Activated naive CD8-positive, alpha-beta T cell treated with anti-CD3 and anti-CD28 coated beads, Interleukin-2, amount 50 U/mL, for 24 hours (primary cell): Measurements from ENCODE around the gene FOXN3.

Source experiments
- ATAC-seq: fragments of 150-1000 bp; cut with Tn5 transposase; one replicate; pipeline ENCODE4 v1.10.0; 2021
- DNase-seq: peaks from one replicate; pipeline ENCODE4 v3.0.0; 2021
- H3K27ac Mint-ChIP-seq: one replicate; pipeline ENCODE4 v1.8.0; 2021; ENCODE audit warnings: mild to moderate bottlenecking, mixed read lengths
- H3K27me3 Mint-ChIP-seq: one replicate; pipeline ENCODE4 v1.8.0; 2021; ENCODE audit warnings: mixed read lengths
- H3K36me3 Mint-ChIP-seq: one replicate; pipeline ENCODE4 v1.8.0; 2021; ENCODE audit warnings: low read depth, mixed read lengths
- H3K4me1 Mint-ChIP-seq: one replicate; pipeline ENCODE4 v1.8.0; 2021; ENCODE audit warnings: mixed read lengths
- H3K4me3 Mint-ChIP-seq: one replicate; pipeline ENCODE4 v1.8.0; 2021; ENCODE audit warnings: mild to moderate bottlenecking, moderate library complexity, mixed read lengths
- H3K9me3 Mint-ChIP-seq: one replicate; pipeline ENCODE4 v1.8.0; 2021; ENCODE audit warnings: mixed read lengths

FOXN3 gene

DNA sequence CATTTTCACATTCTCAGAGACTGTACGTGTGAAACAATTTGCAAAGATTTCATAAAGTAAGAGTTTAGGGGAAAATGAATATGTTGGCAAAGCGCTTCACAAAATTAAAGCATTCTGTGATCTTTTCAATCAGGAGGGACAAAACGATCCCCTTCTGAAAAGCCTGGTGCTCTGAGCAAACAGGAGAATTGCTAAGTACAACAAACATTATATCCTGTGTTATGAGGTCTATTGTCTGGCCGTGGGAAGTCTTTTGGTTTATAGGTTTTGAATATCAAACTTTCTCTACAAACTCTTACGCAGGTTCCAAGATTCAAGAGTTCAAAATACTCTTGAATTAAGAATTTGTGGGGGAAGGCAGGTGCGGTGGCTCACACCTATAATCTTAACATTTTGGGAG lies 7.2 kb upstream of the FOXN3 start:
- peaks cover 92% of the 10 kb centered on the region for H3K4me1 Mint-ChIP-seq
- ATAC-seq, result no peak
- DNase-seq, result no peak
- H3K4me3 Mint-ChIP-seq, result no peak overlapping the region
- peaks cover 18% of the 10 kb centered on the region for H3K36me3 Mint-ChIP-seq
- H3K27me3 Mint-ChIP-seq, result peaks cover 2% of the 10 kb centered on the region
- peak overlapping the region; percentile 54 for H3K27ac Mint-ChIP-seq
- no peaks in the 10 kb centered on the region for H3K9me3 Mint-ChIP-seq

DNA sequence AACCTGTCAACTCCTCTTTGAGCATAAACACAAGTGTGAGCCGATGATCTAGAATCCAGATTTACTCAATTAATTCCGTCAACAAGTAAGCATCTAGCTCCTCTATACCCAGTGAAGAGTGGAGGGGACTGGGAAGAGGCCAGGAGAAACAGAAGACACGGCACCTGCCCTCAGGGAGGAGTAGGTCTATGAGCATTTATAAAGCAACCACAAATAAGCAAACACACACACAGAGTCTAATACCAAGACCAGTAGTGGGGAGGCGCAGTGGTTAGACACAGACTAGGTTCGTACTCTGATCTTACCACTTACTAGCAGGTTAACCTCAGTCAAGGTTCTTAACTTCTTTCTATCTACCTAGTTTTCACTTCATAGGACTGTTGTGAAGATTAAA lies 5.9 kb upstream of the FOXN3 start:
- Mint-ChIP-seq H3K27me3 (peaks cover 2% of the 10 kb centered on the region), H3K4me1 (peaks cover 92% of the 10 kb centered on the region), H3K27ac (peak overlapping the region; percentile 87), H3K36me3 (peaks cover 21% of the 10 kb centered on the region), H3K4me3 (peak overlapping the region; percentile 25), H3K9me3 (no peaks in the 10 kb centered on the region)
- DNase-seq, result no peak
- no peak for ATAC-seq

DNA sequence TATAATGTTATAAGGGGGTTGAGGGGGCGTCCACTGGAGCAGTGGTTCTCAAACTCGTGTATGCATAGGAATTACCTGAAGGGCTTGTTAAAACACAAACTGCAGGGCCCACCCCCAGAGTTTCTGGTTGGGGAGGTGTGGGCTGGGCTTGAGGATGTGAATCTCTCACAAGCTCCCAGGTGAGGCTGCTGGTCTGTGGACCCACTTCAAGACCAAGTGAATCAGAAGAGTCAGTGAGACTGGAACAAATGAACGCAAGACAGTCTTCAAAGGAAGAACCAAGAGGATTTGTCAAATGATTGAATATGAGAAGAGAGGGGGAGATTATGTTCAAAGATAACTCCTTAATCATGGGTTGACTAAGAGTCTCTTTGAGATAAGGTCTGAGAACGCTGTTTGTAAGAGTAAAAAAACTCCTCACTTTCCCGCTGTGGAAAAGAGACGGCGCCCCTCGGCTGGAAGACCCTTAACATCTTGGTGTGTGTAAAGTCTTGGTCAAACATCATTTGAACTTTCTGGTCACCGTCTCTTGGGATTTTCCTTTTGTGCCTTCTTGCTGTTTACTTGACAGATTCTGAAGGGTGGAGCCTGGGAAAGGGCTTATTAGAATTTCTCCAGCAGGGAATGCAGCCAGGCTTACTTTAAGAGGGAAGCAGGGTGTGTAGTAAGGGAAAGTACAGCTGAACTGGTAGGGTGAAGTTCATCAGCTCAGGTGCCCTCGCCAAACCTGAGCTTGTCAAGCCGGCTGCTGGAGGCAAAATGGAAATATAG lies 5.3 kb upstream of the FOXN3 start:
- peaks cover 2% of the 10 kb centered on the region for H3K27me3 Mint-ChIP-seq
- peak overlapping the region; percentile 87 for H3K27ac Mint-ChIP-seq
- DNase-seq (peak; percentile 41), ATAC-seq (peak; percentile 74)
- H3K36me3 Mint-ChIP-seq, result peaks cover 22% of the 10 kb centered on the region
- H3K4me1 Mint-ChIP-seq, result peaks cover 88% of the 10 kb centered on the region
- H3K9me3 Mint-ChIP-seq, result no peaks in the 10 kb centered on the region
- peak overlapping the region; percentile 25 for H3K4me3 Mint-ChIP-seq

DNA sequence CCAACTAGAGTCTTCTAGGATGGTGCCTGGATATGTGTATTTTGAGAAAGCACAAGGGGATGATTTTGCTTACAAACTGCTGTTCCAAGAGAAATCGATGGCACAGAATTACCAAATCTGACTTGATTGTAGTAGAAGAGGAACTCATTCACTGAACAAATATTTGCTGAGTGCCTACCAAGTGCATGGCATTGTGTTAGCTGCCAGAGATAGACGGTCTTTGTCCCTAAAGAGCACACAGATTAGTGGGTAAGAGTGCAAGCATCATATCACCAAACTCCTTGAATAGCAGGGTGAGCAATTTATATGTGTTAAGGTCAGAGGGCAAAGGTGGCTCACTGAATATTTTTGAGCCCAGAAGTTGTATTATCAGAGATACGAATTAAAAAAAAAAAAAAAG lies 3.5 kb upstream of the FOXN3 start:
- no peak for DNase-seq
- Mint-ChIP-seq H3K4me1 (peaks cover 76% of the 10 kb centered on the region), H3K27me3 (no peaks in the 10 kb centered on the region), H3K9me3 (no peaks in the 10 kb centered on the region), H3K4me3 (no peak overlapping the region), H3K27ac (no peak overlapping the region), H3K36me3 (peaks cover 26% of the 10 kb centered on the region)
- ATAC-seq, result no peak

DNA sequence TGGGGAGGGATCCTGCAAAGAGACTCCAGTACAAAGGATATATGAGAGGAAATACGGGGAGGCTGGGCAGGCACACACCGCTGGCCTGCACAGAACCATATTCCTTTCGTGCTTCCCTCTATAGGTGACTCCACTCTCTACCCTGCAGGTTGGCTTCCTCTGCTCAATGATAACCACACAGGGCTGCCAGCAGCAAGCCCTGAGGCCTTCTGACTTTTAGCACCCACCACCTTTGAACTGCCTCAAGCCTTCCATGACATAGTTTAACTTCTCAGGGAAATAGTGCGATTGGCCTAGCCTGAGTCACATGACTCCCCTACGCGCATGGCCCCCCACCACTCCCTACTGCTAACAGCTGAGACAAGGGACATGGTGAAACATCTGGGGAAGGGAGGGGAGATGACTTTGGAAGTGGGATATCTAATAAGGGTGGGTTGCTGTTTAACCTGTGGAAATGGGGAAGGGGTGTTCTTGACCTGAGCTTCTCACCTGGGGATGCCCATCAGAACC lies 3.0 kb upstream of the FOXN3 start:
- Mint-ChIP-seq H3K36me3 (peaks cover 29% of the 10 kb centered on the region), H3K4me3 (no peak overlapping the region), H3K27ac (peak overlapping the region; percentile 46), H3K4me1 (peaks cover 75% of the 10 kb centered on the region), H3K9me3 (no peaks in the 10 kb centered on the region), H3K27me3 (no peaks in the 10 kb centered on the region)
- DNase-seq (no peak), ATAC-seq (no peak)

GRCh38 chr14:89418976-89419375 lies 1.9 kb upstream of the FOXN3 start:
- ATAC-seq (no peak), DNase-seq (no peak)
- Mint-ChIP-seq H3K27ac (peak overlapping the region; percentile 50), H3K9me3 (no peaks in the 10 kb centered on the region), H3K4me3 (peak overlapping the region; percentile 10), H3K36me3 (peaks cover 29% of the 10 kb centered on the region), H3K4me1 (peaks cover 67% of the 10 kb centered on the region), H3K27me3 (no peaks in the 10 kb centered on the region)

GRCh38 chr14:89418452-89418851 lies 1.4 kb upstream of the FOXN3 start:
- H3K9me3 Mint-ChIP-seq, result no peaks in the 10 kb centered on the region
- peak overlapping the region; percentile 94 for H3K4me3 Mint-ChIP-seq
- peaks cover 29% of the 10 kb centered on the region for H3K36me3 Mint-ChIP-seq
- no peaks in the 10 kb centered on the region for H3K27me3 Mint-ChIP-seq
- H3K4me1 Mint-ChIP-seq, result peaks cover 62% of the 10 kb centered on the region
- ATAC-seq (no peak), DNase-seq (peak; percentile 31)
- H3K27ac Mint-ChIP-seq, result peak overlapping the region; percentile 98

DNA sequence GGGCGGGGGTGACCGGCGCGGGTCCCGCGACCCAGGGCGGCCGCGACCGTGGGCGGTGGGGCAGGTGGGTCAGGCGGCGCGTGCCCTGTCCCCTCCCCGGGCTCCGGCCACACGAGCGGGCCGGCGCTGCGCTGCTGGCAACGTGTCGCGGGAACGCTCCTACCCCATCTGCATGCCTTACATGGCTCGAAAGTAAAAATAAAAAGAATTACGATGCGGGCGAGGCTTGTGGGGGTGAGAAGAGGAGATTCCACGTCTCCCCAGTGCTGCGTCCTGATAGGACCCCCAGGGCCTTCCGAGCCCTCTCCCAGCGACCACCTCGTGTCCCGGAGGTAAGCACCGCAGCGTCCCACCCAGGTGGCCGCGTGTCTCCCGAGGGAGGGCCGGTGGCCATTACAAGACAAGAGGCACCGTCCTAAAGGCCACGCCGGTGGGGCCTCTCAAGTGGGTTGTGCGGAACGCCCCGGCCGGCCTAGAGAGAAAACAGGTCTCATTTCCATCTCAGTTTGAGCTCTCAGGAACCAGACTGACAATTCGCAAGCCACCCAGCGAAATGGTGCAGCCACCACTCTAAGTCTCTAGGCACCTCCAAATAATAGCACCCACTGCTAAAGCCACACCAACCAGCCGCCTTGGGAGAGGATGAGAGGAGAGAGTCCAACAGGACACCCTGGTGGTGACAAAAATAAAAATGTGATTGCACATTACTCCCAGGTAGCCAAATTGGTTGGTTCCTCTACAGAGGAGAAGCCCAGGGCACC lies 612 bp upstream of the FOXN3 start:
- DNase-seq (peak; percentile 60), ATAC-seq (peak; percentile 34)
- peak overlapping the region; percentile 94 for H3K4me3 Mint-ChIP-seq
- H3K27ac Mint-ChIP-seq, result peak overlapping the region; percentile 98
- peaks cover 60% of the 10 kb centered on the region for H3K4me1 Mint-ChIP-seq
- no peaks in the 10 kb centered on the region for H3K9me3 Mint-ChIP-seq
- H3K36me3 Mint-ChIP-seq, result peaks cover 34% of the 10 kb centered on the region
- no peaks in the 10 kb centered on the region for H3K27me3 Mint-ChIP-seq

GRCh38 chr14:89416002-89416995 lies 734 bp downstream of the FOXN3 start:
- no peaks in the 10 kb centered on the region for H3K27me3 Mint-ChIP-seq
- peak; percentile 100 for DNase-seq
- ATAC-seq, result peak; percentile 71
- peaks cover 59% of the 10 kb centered on the region for H3K4me1 Mint-ChIP-seq
- H3K27ac Mint-ChIP-seq, result peak overlapping the region; percentile 87
- H3K9me3 Mint-ChIP-seq, result no peaks in the 10 kb centered on the region
- H3K36me3 Mint-ChIP-seq, result peaks cover 44% of the 10 kb centered on the region
- H3K4me3 Mint-ChIP-seq, result peak overlapping the region; percentile 88

DNA sequence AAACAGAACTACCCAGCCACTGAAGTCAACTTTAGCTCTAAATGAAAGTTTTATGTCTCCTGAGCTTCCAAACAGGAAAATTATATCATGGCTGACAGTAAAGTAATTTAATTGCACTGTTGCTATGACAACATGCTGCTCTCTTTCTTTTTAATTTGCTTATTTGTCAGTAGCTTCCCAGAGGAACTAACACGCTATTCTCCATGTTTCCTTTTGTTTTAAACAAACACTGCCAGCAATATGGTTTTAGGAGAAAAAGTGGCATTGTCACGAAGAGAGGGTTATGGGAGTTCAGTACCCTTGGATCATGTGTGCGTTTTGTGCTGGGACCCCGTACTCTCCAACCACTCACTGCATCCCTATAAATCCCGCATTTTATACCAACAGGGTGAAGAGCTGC lies 1.9 kb downstream of the FOXN3 start:
- ATAC-seq, result no peak

DNA sequence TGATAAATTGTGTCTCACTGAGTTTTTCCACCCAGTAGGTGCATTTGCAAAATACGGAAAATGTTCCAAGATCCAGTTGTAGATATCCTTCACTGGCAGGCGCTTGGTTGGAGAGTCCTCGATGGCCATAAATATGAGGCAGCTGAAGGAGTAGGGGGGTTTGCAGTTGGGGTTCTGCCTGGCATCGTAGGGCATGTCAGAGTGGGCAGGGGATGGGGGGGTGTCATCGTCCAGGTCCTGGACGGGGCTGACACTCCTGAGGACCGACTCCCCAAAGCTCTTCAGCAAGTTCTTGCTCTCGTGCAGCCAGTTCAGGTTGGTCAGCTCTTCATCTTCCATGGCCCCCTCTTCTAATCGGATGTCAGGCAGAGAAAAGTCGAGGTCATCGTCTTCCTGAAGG lies 5.1 kb downstream of the FOXN3 start:
- Mint-ChIP-seq H3K27ac (no peak overlapping the region), H3K4me1 (peaks cover 69% of the 10 kb centered on the region), H3K36me3 (peaks cover 47% of the 10 kb centered on the region)

More for the DNA sequence above, 1.9 kb downstream of the FOXN3 start:
- Mint-ChIP-seq H3K4me1 (peaks cover 62% of the 10 kb centered on the region), H3K9me3 (no peaks in the 10 kb centered on the region), H3K36me3 (peaks cover 46% of the 10 kb centered on the region), H3K27ac (peak overlapping the region; percentile 65), H3K27me3 (no peaks in the 10 kb centered on the region), H3K4me3 (peak overlapping the region; percentile 88)
- DNase-seq, result no peak

GRCh38 chr14:89409961-89410360 lies 7.1 kb downstream of the FOXN3 start:
- Mint-ChIP-seq H3K4me1 (peaks cover 68% of the 10 kb centered on the region), H3K9me3 (no peaks in the 10 kb centered on the region), H3K27me3 (no peaks in the 10 kb centered on the region), H3K27ac (peak overlapping the region; percentile 59), H3K4me3 (no peak overlapping the region), H3K36me3 (peaks cover 51% of the 10 kb centered on the region)
- ATAC-seq (no peak), DNase-seq (no peak)

More for the DNA sequence above, 5.1 kb downstream of the FOXN3 start:
- H3K9me3 Mint-ChIP-seq, result no peaks in the 10 kb centered on the region
- ATAC-seq (no peak), DNase-seq (no peak)
- H3K27me3 Mint-ChIP-seq, result no peaks in the 10 kb centered on the region
- no peak overlapping the region for H3K4me3 Mint-ChIP-seq

DNA sequence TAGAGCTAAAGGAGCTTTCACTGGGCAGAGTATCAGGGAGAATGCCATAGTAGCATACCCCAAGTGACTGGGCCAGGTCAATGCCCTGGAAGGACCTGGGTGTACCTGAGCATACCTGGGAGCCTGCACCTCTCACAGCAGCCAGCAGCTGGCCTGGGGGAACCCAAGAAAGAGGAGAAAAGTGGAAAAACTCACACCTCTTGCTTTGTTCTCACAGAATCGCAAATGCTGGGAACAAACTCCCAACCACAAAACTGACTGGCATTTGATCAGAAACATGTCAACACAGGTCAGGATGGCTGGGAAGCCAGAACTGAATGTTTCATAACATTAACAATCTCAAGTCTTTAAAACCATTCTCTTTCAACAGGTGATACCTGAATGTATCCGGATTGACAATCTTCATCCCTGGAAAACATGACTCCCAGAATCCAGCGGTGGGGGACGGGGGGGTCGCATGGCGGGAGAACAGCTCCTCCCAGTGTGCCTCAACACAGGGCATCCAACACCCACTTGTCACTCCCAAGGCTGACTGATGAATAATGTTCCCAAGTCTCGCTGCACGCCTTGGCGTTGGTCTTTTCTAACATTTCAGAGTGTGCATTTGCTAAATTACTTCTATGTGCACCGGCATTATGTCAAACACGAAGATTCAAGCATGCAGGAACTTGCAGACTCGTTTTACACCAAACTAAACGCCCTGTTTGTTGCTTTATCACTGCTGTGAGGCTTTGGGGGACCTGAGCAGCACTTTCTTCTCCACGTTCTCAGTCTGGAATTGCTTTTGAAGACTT lies 7.9 kb downstream of the FOXN3 start:
- Mint-ChIP-seq H3K9me3 (no peaks in the 10 kb centered on the region), H3K4me3 (no peak overlapping the region), H3K27me3 (no peaks in the 10 kb centered on the region), H3K36me3 (peaks cover 53% of the 10 kb centered on the region), H3K4me1 (peaks cover 66% of the 10 kb centered on the region), H3K27ac (no peak overlapping the region)
- DNase-seq, result no peak
- no peak for ATAC-seq
